Measurements from ENCODE around the gene MDC1.
A peak's percentile ranks its signal among the peaks of the same experiment; 100 is the strongest.

DNA sequence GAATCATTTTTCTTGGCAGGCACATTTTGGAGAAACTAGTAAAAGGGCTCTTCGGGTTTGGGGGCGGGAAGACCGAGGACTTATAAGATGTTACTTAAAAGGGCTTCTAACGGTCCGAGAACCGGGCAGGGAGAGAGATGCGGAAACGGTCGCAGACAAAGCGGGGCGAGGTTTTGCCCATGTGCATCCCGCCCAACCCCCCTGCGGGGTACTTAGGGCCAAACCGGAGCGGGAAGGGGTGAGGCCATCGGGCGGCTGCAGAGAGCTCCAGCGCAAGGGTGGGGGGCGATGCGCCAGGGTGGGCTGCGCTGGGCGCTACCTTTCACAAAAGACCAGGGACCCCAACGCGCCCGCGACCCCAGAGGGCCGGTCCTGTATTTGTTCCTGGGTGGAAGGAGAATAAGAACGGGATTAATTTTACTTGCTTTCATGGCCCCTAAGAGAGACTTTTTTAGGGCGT is 3.7 kb upstream of the MDC1 start:
- TF ChIP-seq, protein P1, sequence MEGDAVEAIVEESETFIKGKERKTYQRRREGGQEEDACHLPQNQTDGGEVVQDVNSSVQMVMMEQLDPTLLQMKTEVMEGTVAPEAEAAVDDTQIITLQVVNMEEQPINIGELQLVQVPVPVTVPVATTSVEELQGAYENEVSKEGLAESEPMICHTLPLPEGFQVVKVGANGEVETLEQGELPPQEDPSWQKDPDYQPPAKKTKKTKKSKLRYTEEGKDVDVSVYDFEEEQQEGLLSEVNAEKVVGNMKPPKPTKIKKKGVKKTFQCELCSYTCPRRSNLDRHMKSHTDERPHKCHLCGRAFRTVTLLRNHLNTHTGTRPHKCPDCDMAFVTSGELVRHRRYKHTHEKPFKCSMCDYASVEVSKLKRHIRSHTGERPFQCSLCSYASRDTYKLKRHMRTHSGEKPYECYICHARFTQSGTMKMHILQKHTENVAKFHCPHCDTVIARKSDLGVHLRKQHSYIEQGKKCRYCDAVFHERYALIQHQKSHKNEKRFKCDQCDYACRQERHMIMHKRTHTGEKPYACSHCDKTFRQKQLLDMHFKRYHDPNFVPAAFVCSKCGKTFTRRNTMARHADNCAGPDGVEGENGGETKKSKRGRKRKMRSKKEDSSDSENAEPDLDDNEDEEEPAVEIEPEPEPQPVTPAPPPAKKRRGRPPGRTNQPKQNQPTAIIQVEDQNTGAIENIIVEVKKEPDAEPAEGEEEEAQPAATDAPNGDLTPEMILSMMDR (IDR thresholded peaks at IDR 0.05), result no peak
- no peak for TF ChIP-seq ESRRA (CRISPR knock-in tag; IDR thresholded peaks at IDR 0.05; ENCODE audit: borderline replicate concordance)
- TF ChIP-seq ZNF263 (CRISPR knock-in tag; IDR thresholded peaks at IDR 0.05; ENCODE audit: low read depth), result no peak
- TF ChIP-seq, protein P2, sequence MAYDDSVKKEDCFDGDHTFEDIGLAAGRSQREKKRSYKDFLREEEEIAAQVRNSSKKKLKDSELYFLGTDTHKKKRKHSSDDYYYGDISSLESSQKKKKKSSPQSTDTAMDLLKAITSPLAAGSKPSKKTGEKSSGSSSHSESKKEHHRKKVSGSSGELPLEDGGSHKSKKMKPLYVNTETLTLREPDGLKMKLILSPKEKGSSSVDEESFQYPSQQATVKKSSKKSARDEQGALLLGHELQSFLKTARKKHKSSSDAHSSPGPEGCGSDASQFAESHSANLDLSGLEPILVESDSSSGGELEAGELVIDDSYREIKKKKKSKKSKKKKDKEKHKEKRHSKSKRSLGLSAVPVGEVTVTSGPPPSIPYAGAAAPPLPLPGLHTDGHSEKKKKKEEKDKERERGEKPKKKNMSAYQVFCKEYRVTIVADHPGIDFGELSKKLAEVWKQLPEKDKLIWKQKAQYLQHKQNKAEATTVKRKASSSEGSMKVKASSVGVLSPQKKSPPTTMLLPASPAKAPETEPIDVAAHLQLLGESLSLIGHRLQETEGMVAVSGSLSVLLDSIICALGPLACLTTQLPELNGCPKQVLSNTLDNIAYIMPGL (CRISPR knock-in tag; IDR thresholded peaks at IDR 0.05), result 0 out of 2 replicates have a peak, but pooled peaks have one; percentile 23
- TF ChIP-seq IRF2 (CRISPR knock-in tag; IDR thresholded peaks at IDR 0.05; ENCODE audit: borderline replicate concordance, low read depth), result no peak
- TF ChIP-seq EMX1 (CRISPR knock-in tag; IDR thresholded peaks at IDR 0.05), result no peak
- TF ChIP-seq RORB (CRISPR knock-in tag; IDR thresholded peaks at IDR 0.05), result no peak
- TF ChIP-seq, protein P3, sequence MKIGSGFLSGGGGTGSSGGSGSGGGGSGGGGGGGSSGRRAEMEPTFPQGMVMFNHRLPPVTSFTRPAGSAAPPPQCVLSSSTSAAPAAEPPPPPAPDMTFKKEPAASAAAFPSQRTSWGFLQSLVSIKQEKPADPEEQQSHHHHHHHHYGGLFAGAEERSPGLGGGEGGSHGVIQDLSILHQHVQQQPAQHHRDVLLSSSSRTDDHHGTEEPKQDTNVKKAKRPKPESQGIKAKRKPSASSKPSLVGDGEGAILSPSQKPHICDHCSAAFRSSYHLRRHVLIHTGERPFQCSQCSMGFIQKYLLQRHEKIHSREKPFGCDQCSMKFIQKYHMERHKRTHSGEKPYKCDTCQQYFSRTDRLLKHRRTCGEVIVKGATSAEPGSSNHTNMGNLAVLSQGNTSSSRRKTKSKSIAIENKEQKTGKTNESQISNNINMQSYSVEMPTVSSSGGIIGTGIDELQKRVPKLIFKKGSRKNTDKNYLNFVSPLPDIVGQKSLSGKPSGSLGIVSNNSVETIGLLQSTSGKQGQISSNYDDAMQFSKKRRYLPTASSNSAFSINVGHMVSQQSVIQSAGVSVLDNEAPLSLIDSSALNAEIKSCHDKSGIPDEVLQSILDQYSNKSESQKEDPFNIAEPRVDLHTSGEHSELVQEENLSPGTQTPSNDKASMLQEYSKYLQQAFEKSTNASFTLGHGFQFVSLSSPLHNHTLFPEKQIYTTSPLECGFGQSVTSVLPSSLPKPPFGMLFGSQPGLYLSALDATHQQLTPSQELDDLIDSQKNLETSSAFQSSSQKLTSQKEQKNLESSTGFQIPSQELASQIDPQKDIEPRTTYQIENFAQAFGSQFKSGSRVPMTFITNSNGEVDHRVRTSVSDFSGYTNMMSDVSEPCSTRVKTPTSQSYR (CRISPR knock-in tag; IDR thresholded peaks at IDR 0.05), result no peak
- no peak for TF ChIP-seq FOXJ3 (CRISPR knock-in tag; IDR thresholded peaks at IDR 0.05; ENCODE audit: borderline replicate concordance)
- TF ChIP-seq CREB1 (CRISPR knock-in tag; IDR thresholded peaks at IDR 0.05), result no peak
- TF ChIP-seq, protein P4, sequence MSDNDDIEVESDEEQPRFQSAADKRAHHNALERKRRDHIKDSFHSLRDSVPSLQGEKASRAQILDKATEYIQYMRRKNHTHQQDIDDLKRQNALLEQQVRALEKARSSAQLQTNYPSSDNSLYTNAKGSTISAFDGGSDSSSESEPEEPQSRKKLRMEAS (CRISPR knock-in tag; IDR thresholded peaks at IDR 0.05), result no peak
- TF ChIP-seq PRRX2 (CRISPR knock-in tag; IDR thresholded peaks at IDR 0.05), result peak; percentile 32; the same call in 1 of the 2 replicates
- no peak for TF ChIP-seq SP1 (CRISPR knock-in tag; conservative IDR thresholded peaks at IDR 0.05)
